HG02678 (cell line): ENCODE measurements around the gene SUFU.

Experiments used
- ATAC-seq: cut with Tn5 transposase; IDR thresholded peaks from one replicate; pipeline ENCODE4 v1.9.1; 2021; ENCODE audit warnings: mild to moderate bottlenecking, moderate library complexity; ENCODE audit not compliant: unreplicated experiment

The SUFU gene

GRCh38 chr10:102615361-102615760, 111.6 kb downstream of the SUFU start:
- ATAC-seq, result no peak

DNA sequence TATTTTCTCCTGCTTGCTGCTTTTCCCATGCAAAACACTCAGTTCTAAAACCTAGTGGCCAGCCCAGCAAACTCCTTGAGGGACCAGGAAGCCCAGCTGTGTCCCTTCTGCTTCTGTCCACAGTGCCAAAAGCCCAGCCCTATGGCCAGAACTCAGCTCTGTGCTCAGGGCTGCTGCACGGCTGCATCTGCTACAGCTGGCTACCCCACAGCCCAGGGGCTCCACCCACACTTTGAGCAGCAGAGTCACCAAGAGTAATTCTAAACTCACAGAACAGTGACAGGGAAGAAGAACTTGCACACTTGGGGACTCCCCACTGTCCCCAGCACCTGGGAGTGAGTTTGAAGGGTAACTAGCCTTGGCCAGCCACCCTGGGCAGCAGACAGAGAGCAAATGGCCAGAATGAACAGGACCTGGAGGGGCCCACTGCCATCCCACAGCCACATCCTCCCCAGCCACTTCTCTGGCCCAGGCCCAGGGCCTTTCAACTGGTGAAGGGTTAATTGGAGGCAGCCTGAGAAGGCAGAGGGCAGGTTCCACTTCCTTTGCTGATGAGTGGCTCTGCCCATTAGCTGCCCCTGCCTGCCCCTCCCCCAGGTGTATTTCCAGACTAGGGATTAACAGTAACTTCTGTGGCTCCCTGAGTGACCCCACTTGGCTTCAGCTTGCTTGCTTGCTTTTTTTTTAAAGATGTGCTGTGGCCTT, 112.4 kb downstream of the SUFU start:
- peak; percentile 56 for ATAC-seq

DNA sequence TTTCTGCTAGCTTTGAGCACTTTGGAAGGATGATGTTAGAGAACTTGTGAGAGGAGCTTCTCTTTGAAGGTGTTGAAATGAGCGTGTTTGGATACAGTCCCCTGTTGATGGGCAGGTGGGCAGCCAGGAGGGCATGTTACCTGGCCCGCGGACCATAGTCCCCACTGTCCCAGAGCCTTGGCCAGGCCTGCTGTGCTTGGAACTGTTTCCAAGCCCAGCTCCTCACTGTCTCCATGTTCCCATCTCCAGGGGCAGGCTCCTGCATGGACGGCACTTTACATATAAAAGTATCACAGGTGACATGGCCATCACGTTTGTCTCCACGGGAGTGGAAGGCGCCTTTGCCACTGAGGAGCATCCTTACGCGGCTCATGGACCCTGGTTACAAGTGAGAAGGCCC, 113.3 kb downstream of the SUFU start:
- no peak for ATAC-seq

- ATAC-seq, result no peak
Observed at GRCh38 chr10:102617816-102618215, 114.0 kb downstream of the SUFU start.

DNA sequence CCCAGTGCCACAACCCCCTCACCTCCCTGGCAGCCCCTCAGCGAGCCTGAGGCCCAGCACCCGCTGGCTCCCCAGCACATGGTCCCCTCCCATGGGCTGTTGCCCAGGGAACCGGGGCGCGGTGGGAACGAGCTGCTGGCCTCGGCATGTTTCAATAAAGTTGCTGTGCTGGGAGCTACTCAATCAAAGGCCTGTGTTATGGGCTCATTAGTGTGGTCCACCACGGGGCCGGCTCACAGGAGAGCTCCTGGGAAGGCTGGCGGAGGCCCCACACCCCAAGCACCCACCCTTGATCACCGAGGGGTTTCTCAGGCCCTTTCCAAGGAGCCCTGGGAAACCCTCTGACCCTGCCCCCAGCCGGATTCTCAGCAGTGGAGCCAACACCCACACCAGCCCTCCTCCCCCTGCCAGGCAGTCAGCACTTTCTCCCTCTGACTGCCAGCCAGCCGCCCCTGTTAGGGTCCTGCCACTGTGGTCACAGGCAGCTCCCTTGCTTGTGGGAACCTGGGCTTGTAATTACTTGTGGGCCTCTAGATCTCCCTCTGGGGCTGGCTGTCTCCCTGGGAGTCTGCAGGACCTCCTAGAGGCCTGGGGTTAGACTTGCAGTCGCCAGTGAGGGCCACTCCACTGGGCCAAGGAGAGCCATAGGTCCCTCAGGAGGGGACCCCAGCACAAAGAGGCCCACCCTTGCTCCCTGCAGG, 115.7 kb downstream of the SUFU start:
- no peak for ATAC-seq

GRCh38 chr10:102620138-102620590, 116.4 kb downstream of the SUFU start:
- no peak for ATAC-seq

DNA sequence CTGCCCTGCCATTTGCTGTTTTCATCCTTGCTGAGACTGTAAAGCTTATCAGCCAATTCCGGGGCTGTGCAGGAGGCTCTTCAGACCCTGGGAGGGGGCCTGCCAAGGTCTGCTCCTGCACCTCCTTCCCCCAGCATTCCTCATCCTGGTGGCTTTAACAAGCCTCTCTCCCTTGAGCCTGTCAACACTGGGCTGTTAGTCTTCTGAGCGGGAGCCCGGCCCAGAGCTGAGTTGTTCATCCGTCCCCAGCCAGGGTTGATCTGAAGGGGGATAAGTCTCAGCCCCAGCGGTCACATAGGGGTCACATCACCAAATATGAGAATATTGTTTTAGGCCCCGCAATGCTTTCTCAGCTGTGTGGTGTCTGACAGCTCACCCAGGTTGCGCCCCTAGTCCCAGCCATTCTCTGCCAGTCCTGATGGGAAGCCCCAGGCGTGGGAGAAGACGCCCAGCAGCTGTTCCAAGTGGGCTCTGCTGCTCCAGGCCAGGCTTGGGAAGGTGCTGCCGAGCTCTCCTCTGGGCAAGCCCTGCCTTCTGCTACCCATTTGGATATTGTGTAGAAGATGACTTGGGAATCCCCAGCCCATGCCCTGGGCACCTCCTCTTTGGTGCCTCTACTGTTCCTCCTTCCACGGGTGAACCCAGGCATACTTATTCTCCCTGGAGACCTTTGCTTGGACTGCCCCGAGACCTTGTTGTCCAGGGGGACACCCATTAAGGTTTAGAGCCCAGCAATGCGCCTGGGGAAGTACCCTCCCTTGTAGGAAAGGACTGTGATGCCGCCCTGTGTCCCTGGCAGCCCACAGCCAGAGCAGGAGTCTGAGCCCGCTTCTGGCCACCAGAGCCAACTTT, 117.0 kb downstream of the SUFU start:
- no peak for ATAC-seq

GRCh38 chr10:102621443-102622325, 117.9 kb downstream of the SUFU start:
- ATAC-seq, result no peak

- ATAC-seq, result no peak
Observed at GRCh38 chr10:102624094-102624493, 120.3 kb downstream of the SUFU start.

DNA sequence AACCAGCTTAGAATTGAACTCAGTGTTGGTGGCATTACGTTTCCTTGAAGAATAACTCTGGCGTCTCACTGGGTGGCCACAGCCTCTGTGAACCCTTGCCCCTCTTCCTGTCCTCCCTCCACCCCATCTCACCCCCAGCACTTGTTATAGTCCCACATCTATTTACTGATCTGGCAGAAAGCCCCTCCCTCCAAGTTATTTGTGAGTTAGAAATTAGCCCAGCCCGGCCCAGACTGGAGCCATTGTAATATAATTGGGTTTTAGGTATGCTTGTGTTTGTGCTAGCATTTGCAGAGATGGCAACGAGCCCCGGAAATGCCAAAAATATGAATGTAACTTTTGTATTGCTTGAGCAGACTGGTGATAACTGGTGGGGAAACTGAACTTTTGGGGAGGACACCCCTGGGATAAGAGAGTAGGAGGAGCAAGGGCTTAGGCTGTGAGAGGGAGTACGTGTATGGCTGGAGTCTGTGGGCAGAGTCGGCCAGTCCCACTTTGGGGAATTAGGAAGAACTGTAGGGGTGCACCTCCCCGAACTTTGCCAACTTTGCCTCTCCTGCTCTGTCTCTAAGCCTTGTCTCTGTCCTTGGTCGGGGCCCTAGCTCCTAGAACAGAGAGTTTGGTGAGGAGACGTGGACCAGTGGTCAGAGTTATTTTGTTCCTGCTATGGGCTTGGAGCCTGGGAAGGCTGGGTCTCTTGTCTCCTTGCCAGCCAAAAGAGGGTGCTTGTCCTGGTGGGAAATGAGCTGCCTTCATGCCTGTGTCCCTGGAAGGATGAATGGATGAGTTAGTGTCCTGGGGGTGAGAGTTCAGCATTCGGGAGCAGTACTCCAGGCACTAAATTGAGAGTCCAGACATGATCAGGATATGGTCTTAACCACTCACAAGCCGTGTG, 121.2 kb downstream of the SUFU start:
- no peak for ATAC-seq

DNA sequence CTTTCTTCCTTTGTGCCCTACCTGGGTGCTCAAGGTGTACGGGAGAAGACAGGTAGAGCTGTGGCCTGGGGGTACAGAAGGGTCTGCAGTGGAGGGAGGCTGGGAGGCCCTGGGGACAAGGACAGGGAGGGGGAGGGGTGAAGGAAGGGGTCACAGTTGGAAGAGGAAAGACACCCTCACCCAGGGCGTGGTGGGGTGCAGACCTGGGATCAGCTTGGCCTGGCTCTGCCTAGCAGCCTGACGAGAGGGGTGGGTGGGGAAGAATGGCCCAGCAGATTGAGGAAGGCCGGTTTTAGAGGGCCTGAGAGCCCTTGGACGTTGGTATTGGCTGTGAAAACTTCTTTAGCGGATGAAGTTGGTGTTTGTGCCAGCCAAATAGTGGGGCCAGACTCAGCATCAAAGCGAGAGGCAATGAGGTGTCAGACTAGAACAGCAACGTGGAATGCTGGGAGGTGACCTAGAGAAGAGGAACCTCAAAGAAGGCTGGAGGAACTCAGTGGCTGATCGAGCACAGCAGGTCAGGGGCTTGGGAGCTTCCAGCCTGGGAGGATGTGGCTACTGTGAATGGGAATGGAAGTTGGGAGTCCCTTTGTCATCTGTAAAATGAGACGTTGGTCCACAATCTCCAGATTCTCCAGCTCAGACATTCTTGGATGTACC, 122.4 kb downstream of the SUFU start:
- no peak for ATAC-seq

GRCh38 chr10:102627291-102627735, 123.5 kb downstream of the SUFU start:
- no peak for ATAC-seq

DNA sequence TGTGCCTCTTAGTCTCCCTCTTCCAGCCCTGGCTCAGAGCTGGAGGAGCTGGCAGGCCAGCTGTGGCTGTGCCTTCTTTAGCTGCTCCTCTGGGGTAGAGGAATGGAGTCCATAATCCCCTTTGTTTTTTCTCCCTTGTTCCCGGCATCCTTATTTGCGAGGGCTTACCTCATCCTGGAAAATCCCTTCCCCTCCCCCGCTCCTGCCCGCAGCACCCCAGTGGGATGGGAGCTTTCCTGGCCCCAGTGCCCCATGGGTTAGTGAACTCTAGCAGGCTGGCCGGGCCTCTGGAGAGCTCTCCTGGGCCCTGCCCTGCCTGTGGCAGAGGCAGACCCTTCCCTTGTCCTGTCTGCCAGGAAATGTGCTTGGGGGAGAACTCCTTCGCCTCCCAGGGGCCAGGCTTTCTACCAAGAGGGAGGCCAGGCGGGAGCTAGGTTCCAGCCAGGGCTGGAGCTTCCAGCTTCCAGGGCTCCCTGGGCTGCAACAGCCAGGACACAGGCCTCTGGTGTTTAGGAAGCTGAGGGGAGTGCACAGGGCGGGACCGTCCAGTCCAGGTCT, 124.0 kb downstream of the SUFU start:
- no peak for ATAC-seq

DNA sequence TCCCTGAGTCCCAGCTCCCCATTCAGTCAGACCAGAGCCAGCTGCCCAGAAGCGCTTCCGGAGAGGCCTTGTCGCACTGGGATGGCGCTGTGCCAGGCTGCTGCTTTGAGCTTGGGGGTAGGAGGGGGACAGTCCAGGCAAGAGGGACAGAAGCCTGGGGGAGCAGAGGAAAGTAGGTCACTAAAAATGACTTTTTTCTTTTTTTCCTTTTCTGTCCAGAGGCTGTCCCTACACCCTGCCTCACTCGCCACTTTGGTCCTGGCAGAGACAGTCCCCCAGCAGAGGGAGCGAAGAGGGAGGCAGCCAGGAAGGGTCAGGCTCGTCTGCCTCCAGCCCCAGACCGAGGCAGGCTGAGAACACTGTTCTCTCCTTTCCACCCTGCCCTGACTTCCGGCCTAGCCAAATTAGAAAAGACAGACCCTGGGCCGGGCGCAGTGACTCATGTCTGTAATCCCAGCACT, 124.7 kb downstream of the SUFU start:
- ATAC-seq, result no peak

DNA sequence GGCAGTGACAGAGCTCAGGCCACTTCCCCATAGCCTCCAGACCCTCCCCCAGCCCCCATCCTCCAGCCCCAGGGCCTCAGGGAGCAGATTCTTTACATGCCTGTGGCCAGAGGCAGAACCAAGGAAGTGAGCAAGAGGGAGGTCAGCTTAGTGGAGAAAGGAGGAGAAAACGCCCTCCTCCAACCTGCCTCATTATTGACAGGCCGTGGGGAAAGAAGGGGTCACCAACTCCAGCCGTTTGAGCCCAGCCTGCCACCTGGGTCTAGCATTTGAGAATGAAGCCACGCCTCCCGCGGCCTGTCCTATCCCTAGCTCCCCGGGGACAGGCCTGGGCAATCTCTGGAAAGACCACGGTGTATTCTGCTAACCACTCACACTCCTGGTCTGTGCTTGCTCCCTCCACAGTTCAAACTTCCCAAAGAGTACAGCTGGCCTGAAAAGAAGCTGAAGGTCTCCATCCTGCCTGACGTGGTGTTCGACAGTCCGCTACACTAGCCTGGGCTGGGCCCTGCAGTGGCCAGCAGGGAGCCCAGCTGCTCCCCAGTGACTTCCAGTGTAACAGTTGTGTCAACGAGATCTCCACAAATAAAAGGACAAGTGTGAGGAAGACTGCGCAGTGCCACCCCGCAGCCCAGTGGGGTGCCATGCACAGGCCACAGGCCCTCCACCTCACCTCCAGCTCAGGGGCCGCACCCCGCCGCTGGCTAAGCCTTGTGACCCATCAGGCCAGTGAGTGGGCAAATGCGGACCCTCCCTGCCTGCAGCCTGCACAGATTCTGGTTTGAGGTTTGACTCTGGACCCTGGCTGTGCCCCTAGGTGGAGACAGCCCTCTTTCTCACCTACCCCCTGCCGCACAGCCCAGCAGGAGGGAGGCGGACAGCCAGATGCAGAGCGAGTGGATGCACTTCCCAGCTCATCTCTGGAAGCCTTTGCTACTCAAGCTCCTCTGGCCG, 126.2 kb downstream of the SUFU start:
- ATAC-seq, result no peak

DNA sequence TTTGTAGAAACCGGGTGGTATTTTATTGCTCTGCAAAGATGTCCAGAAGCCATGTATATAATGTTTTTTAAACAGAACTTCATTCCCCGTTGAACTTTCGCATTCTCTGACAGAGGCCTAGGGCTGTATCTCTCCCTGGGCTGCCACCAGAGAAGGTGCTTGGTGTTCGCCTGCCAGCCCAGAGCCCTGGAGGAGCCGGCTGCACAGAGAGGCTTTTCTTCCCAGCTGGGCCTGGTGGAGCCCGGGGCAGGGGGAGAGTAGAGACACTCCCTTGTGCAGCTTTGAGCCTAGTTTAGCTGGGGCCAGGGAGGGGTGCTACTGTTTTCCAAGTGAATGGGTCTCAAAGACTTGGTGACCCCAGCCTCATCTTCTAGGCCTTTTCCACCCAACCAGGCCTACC, 126.9 kb downstream of the SUFU start:
- ATAC-seq, result no peak
